ENCODE measurements around the gene ZBTB32.

DNA sequence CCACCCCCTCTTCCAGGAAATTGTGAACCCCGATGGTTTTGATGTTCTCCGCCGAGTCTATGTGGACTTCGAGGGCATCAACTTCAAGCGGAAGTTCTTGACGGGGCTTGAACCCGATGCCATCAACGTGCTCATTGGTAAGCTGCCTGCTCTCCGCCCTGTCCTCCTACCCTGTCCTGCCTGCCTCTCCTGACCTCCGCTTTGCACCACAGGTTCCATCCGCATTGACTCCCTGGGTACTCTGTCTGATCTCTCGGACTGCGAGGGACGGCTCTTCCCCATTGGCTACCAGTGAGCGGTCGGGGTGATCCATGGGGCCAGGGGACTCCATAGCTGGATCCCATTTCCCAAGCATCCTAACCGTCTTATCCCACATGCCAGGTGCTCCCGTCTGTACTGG, 26.0 kb downstream of the ZBTB32 start:
- TF ChIP-seq EZH2 (IDR thresholded peaks at IDR 0.05) (no peak), POLR2AphosphoS5 (IDR thresholded peaks at IDR 0.05; ENCODE audit: borderline replicate concordance, low read depth, low read length) (no peak)
